Uterus (tissue), 4 donors: Measurements from ENCODE around the gene GALNT9. TPM values are rescaled to one million over a fixed set of nuclear protein-coding genes. Genes with fewer than 3 reads are reported as not detected.
"Not testable (repeated sequence)": the region's sequence is repeated elsewhere in the genome, so short reads cannot be mapped to it uniquely, and the experiment has no call there.

Source experiments
- DNase-seq, 2 donors: peaks; one replicate each; pipeline ENCODE4 v3.0.0-alpha.2; 2019 to 2020
- H3K27ac ChIP-seq, 2 donors: fragments of 200-600 bp; sonication (generic); 1 replicate in 1 of 2; 2 replicates in 1 of 2; pipeline ENCODE4 v1.5.1; 2016 to 2018
- H3K27me3 ChIP-seq, 2 donors: fragments of 200-600 bp; sonication (generic); one replicate each; pipeline ENCODE4 v1.5.1; 2018 to 2019; ENCODE audit warnings: control low read depth in 1 of 2
- H3K36me3 ChIP-seq, 2 donors: fragments of 200-600 bp; sonication (generic); one replicate each; pipeline ENCODE4 v1.5.1; 2019; ENCODE audit warnings: control low read depth in 1 of 2
- H3K4me1 ChIP-seq, 2 donors: fragments of 200-600 bp; sonication (generic); one replicate each; pipeline ENCODE4 v1.5.1; 2018 to 2019; ENCODE audit warnings: control low read depth in 1 of 2
- H3K4me3 ChIP-seq, 2 donors: fragments of 200-600 bp; sonication (generic); 1 replicate in 1 of 2; 2 replicates in 1 of 2; pipeline ENCODE4 v1.5.1; 2018 to 2019; ENCODE audit warnings: mild to moderate bottlenecking in 1 of 2
- H3K9me3 ChIP-seq, 2 donors: fragments of 200-600 bp; sonication (generic); one replicate each; pipeline ENCODE4 v1.5.1; 2019; ENCODE audit warnings: control low read depth in 1 of 2
- CTCF ChIP-seq, 4 experiments: fragments of 200-600 bp in 2 of 4; fragments of 450-650 bp in 2 of 4; sonication (generic) in 2 of 4; IDR thresholded peaks; one replicate each; pipeline ENCODE4 v1.5.1; 2016 to 2019; ENCODE audit warnings: antibody characterized with exemption in 4 of 4, mild to moderate bottlenecking in 2 of 4, moderate library complexity in 1 of 4
- POLR2A ChIP-seq, 2 donors: fragments of 450-650 bp; IDR thresholded peaks; one replicate each; pipeline ENCODE4 v1.6.1; 2016; ENCODE audit warnings: antibody characterized with exemption in 2 of 2, mild to moderate bottlenecking in 1 of 2, moderate library complexity in 1 of 2
- intact Hi-C: fragments of 100-400 bp; cut with DNase I; formaldehyde crosslinking; loops from one replicate; pipeline ENCODE4 v1.15.1; 2023; ENCODE audit warnings: low total_unique reads
- total RNA-seq, 4 donors: library from RNA; depleted of rRNA in 3 of 4; stranded (reverse); fragments of >200 nt in 3 of 4; gene quantifications; one replicate each; pipeline versions ENCODE4 v1.1.0 to v1.2.4, GENCODE V29; 2014 to 2023
- donor health status: DM: yes; HTN: yes; CAD: no.

Gene GALNT9
- total RNA-seq, 4 donors from 2014 or later = 1.5 to 4.3 TPM; not detected in 2

GRCh38 chr12:132151145-132151765 is 178.1 kb downstream of the GALNT9 start:
- no peak overlapping the region for H3K27ac ChIP-seq
- no peak for DNase-seq
- intact Hi-C loops = no loop called here
- no peaks in the 10 kb centered on the region for H3K27me3 ChIP-seq
- H3K36me3 ChIP-seq = no peaks in the 10 kb centered on the region
- no peaks in the 10 kb centered on the region for H3K9me3 ChIP-seq
- peaks cover 0 to 9% of the 10 kb centered on the region in 2 donors for H3K4me1 ChIP-seq
- TF ChIP-seq CTCF (IDR thresholded peaks at IDR 0.05) (no peak), POLR2A (IDR thresholded peaks at IDR 0.05) (no peak)
- H3K4me3 ChIP-seq = no peak overlapping the region

DNA sequence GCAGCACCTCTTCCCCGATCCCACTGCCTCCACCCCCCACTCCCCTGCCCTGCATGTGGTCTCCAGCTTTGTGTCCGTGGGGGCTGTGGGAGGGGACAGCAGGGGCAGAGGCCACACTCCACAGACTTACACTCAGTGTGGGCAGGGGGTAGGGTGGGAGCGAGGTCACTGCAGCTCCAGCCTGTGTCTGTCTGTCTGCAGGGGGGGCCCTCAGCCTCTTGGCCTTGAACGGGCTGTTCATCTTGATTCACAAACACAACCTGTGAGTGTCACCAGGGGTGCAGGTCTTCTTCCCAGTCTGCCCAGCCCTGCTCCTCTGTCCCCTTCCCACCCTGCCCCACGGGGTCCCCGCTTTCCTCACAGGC is 178.6 kb downstream of the GALNT9 start:
- H3K4me3 ChIP-seq = no peak overlapping the region
- intact Hi-C loops = no loop called here
- H3K4me1 ChIP-seq = peaks cover 0 to 9% of the 10 kb centered on the region in 2 donors
- H3K36me3 ChIP-seq = no peaks in the 10 kb centered on the region
- TF ChIP-seq CTCF (IDR thresholded peaks at IDR 0.05) (no peak), POLR2A (IDR thresholded peaks at IDR 0.05) (no peak)
- H3K27me3 ChIP-seq = no peaks in the 10 kb centered on the region
- H3K27ac ChIP-seq = no peak overlapping the region
- no peak for DNase-seq
- no peaks in the 10 kb centered on the region for H3K9me3 ChIP-seq

DNA sequence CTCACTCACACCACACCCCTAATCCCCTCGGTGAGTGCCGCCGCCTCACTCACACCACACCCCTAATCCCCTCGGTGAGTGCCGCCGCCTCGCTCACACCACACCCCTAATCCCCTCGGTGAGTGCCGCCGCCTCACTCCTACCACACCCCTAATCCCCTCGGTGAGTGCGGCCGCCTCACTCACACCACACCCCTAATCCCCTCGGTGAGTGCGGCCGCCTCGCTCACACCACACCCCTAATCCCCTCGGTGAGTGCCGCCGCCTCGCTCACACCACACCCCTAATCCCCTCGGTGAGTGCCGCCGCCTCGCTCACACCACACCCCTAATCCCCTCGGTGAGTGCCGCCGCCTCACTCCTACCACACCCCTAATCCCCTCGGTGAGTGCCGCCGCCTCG is 179.9 kb downstream of the GALNT9 start:
- DNase-seq, H3K27ac ChIP-seq, H3K36me3 ChIP-seq, intact Hi-C loops, H3K4me3 ChIP-seq, H3K9me3 ChIP-seq, H3K27me3 ChIP-seq: not testable (repeated sequence)
- H3K4me1 ChIP-seq = peaks cover 0 to 16% of the 10 kb centered on the region in 2 donors

DNA sequence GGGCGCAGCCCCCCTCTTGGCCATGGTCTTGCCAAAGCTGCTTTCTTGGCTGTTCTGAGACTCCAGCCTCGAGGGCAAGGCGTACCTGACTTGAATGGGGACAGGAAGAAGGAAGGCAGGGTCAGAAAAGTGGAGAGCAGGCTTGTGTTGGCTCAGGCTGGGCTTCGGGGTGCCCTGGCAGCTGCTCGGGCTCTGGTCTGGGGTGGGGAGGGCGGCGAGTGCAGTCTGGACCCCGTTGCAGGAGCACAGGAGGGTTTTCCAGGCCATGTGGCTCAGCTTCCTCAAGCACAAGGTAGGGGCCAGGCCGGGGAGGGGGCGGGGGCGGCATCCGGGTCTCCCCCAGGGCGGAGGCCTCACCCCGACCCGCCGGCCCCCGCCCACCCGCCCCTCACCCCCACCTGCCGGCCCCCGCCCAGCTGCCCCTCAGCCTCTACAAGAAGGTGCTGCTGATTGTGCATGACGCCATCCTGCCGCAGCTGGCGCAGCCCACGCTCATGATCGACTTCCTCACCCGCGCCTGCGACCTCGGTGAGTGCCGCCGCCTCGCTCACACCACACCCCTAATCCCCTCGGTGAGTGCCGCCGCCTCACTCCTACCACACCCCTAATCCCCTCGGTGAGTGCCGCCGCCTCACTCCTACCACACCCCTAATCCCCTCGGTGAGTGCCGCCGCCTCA is 180.9 kb downstream of the GALNT9 start:
- no peak for TF ChIP-seq POLR2A (IDR thresholded peaks at IDR 0.05)
- Histone ChIP-seq H3K27ac (no peak overlapping the region), H3K27me3 (no peaks in the 10 kb centered on the region), H3K4me3 (no peak overlapping the region), H3K36me3 (no peaks in the 10 kb centered on the region), H3K9me3 (no peaks in the 10 kb centered on the region), H3K4me1 (peaks cover 0 to 9% of the 10 kb centered on the region in 2 donors)
- intact Hi-C loops = no loop called here
- DNase-seq = no peak

- TF ChIP-seq CTCF (IDR thresholded peaks at IDR 0.05) (no peak), POLR2A (IDR thresholded peaks at IDR 0.05) (no peak)
- peak in 1 of 2 donors; percentile 15 for DNase-seq
- H3K36me3 ChIP-seq = no peaks in the 10 kb centered on the region
Observed at GRCh38 chr12:132147423-132148367, 181.7 kb downstream of the GALNT9 start.

More at GRCh38 chr12:132147423-132148367, 181.7 kb downstream of the GALNT9 start:
- intact Hi-C loops = no loop called here
- Histone ChIP-seq H3K4me1 (peaks cover 0 to 17% of the 10 kb centered on the region in 2 donors), H3K27ac (no peak overlapping the region), H3K4me3 (no peak overlapping the region), H3K27me3 (no peaks in the 10 kb centered on the region), H3K9me3 (no peaks in the 10 kb centered on the region)
